GM18858 (cell line): ENCODE data around the gene ATP11C.
"Not testable (repeated sequence)": the region's sequence is repeated elsewhere in the genome, so short reads cannot be mapped to it uniquely, and the experiment has no call there.

Source experiments
- ATAC-seq: cut with Tn5 transposase; IDR thresholded peaks from one replicate; pipeline ENCODE4 v1.9.1; 2021; ENCODE audit not compliant: unreplicated experiment

The ATP11C gene

DNA sequence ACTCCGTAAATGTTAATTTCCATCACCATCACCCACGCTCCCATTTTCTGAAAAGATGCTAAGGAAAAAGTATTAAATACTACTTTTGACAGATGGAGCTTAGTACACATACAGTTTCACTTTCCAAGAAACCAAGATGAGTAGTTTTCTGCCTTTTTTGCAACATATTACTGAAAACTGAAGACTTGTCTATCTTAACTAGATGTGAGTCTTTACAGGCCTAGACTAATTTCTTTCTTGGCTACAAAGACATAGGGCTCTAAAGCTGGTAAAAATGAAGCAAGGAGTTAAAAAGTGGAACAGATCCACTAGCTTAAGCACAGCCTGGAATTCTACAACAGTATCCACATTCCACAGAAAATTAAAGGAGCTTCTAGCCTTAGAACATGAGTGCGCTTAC lies 68.2 kb downstream of the ATP11C start:
- ATAC-seq: no peak

DNA sequence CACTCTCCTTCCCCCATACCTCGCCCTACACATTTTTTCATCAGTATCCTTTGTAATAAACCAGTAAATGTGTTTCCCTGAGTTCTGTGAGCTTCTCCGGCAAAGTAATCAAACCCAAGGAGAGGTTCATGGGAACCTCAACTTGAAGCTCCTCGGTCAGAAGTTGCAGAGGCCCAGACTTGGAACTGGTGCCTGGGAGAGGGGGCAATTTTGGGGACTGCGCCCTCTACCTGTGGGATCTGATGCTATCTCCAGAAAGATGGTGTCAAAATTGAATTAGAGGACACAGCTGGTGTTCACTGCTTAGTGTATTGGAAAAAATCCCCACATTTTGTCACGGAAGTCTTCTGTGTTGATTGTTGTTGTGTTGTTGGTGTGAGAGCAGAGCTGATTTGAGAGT lies 70.6 kb downstream of the ATP11C start:
- ATAC-seq: no peak

- not testable (repeated sequence) for ATAC-seq
Measured at GRCh38 chrX:139856826-139857225, 76.0 kb downstream of the ATP11C start.

- ATAC-seq: no peak
Measured at GRCh38 chrX:139851730-139852129, 81.1 kb downstream of the ATP11C start.

DNA sequence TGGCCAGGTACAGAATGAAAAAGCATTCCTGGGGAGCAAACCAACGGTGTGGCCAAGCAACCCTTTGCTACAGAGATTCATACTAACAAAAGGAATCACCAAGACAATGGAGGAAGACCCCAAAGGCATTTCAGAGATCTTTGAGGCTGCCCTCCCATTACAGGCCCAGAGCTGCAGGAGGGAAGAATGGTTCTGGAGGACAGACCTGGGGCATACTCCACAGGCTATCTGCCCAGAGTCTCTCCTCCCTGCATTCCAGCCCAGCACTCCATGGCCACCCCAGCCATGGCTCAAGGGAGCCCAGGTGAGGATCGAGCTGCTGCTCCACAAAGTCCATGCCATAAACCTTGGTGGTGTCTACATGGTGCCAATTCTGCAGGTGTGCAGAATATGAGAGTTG lies 81.9 kb downstream of the ATP11C start:
- ATAC-seq: no peak

DNA sequence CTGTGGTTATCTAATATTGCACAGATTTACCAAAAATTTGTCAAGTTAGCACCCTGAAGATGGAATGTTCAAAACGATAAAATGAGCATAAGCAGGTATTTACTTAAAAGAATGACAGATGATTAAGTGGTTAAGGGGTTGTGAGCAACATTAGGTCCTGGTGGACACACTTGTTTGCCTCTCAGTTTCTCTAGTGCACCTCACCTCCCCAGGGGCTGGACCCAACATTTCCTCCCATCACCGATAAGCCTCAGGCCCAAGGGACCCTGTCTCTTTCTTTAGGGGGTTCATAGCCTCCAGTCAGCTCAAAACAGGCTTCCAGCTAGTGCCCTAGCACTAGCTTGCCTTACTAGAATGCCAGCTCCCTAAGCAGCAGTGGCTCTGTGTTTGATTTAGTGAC lies 88.0 kb downstream of the ATP11C start:
- ATAC-seq: peak; percentile 49

DNA sequence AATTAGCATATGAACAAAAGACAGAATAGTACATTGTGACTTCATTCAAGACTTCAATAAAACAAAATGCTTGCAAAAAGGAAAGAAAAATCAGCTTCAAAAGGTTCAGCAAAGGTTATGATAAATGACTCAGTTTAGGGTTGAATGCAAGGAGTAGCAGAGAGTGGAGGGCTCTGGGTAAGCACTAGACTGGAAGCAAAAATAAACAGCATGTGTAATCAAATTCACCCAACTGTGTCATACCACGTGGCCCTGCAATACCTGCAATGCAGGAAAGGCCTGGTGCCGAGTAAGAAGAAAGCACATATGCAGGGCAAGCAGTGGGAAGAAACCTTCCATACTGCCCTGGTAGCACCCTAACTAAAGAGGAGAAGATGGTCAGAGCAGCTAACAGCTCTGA lies 88.7 kb downstream of the ATP11C start:
- ATAC-seq: peak; percentile 65

DNA sequence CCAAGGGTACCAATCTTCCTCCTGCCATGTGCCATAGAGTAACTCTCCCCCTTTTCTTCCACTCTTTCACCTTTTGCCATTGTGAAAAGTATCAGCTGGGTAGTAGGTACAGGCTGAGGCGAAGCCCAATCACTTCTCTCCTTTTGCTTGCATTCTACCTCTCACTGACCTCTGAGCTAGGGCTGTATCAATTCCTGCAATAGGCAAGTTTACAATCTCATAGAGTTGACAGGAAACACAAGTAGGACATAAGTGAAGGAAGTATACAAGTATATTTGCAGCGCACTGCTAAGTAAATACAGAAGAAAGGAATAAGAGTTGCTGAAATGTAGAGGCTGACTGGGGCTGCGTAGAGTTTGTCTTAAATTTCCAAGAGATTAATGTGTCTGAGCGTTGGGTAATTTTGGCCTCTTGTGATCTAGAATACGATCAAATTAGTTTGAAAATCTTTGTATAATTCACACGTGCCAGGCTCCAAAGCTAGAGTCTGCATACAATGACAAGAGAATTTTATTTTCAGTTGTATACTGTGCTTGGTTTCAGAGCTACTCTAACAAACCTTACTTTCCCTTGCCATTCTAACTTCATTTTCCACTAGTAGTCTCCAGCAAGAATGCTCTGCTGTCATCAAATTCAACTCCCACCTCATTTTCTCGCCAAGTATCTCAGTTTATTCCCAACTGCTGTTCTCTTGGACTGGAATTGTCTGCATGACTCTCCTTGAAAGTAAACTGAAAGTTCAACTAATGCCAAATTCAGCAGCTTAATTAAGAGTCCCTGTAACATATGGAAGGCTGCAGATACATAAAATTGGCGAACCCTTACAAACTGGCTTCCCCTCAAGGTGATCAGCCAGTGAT lies 90.3 kb downstream of the ATP11C start:
- ATAC-seq: no peak

- not testable (repeated sequence) for ATAC-seq
Measured at GRCh38 chrX:139836335-139836734, 96.5 kb downstream of the ATP11C start.

DNA sequence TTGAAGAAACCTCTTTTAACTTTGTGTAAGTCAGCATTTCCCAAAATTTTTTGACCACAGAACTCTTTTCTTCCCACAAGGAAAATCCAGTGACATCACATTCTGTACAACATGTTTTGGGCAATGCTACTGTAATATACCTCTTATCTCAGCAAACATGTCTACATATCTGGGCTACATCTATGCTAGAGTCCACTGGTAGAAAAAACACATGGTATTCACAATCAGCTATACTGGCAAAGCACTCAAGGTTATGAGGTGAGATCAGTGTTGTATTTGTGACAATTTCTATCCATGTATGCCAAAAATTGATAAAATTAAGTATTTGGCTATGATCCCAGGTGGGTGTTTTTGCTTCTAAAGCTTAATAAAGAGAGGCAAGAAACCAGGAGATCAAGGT lies 98.0 kb downstream of the ATP11C start:
- no peak for ATAC-seq

DNA sequence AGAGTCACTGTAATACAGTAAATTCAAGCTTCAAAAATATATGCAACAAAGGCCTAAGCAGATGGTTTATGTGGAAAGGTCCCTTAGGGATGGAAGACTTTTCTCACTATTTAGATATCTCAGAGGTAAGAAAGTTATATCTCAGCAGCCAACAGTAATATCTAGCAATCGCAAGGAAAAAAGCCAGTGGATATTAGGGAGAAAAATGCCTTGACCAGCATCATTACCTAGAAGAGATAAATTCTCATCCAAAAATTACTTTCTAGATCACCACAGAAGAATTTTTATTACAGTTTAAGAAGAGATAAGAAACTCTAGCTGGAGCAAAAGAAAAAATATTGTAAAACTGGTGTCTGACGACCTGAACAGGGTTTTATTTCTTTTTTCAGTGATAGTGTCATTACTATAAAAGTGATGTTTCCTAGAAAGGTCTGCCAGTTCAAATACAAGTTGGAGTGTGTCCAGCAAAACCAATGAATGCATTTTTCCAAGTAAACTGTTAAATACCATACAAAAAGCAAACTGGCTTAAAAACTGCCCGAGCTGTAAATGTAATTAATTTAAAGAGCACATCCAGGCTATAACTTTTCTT lies 100.0 kb downstream of the ATP11C start:
- ATAC-seq: no peak

DNA sequence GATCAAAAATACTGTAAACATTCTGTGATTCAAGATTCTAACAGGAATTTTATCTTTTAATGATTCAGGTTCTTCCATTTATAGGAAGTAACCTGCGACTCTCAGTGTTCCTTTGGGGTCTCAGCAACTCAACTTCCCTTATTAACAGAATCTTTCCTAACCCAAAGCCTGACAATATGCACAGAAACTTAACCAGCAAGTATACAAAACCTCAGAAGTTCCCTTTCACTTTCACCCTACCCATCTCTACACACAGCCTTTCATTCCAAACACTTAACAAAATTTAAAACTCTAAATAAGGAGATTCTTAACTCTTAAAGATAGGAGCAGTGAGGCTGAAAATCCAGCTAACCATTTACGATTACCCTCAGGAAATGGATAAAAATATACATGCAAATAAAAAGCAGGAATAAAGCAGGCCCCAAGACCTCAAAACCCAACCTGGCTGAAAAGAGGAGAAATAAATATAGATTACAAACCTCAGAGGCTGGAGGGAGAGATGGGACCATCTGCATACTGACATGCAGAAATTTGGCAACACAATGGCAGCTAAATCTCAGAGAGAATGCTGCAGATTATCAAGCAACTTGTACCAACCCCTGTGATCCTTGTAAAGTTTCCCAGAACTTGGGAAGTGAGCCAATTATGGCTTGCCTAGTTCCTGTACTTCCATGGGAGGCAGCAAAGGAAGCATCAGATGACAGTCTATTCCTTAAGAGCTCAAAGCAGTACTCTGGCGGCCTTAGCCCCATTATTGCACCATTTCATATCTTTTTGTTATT lies 101.0 kb downstream of the ATP11C start:
- peak; percentile 84 for ATAC-seq

GRCh38 chrX:139831017-139831416 lies 101.8 kb downstream of the ATP11C start:
- no peak for ATAC-seq

GRCh38 chrX:139828830-139829229 lies 104.0 kb downstream of the ATP11C start:
- ATAC-seq: no peak

- ATAC-seq: no peak
Measured at GRCh38 chrX:139828033-139828432, 104.8 kb downstream of the ATP11C start.

DNA sequence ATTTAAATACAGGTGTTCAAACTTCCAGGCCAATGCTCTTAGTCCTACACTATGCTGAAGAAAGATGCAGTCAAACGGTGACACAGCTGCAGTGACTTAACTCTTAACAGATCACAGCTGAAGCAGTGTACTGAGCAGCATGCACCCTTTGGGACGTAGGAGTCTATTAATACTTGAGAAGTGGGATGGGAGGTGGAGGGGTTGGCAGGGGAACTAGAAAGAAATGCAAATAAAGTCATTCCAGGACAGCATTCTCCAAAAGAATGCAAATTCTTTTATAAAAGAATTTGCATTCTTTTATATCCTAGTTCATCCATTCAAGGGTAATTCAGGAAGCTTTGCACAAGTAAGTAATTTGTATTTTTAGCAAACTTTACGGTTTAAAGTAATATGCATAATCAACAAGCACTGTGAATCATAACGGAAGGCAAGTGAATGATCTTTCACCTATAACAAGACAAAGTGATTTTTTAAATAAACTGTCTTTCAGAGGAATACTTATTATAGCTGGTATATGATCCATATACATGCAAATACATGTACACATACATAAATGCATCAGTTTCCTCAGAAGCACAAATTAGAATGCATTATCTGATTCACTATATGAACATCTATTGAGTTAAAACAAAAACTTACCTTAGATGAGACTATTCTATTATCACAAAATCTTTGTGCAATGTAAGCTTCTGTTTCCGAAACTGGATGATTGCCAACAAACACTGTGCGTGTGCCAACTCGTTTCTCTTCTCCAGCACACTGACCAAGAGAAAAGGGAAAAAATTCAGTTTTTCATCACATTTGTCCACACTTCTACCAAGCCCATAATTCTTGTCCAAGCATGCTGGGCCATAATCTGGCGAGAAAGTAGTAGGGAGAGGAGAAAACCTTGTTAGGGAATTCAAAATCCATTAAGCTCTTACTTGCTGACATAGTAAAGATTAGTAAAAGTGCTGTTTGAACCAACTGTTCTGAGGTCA lies 106.5 kb downstream of the ATP11C start:
- no peak for ATAC-seq

DNA sequence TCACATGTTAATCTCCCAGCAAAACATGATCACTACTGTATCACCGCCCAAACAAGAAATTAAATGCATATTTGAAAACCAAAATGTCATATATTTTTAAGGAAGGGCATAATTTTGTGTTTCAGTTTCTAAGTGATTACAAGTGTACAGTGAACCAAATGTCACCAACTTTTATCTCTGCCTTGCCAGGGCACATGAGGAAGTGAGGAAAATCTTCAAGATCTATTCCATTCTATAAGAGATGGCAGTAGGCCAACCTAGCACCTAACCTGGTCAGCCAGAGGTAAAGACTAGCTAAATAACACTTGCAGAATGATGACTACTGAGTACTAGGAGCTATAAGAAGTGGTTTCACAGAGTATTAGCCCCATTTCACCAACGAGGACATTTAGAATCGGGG lies 107.2 kb downstream of the ATP11C start:
- ATAC-seq: no peak

- ATAC-seq: no peak
Measured at GRCh38 chrX:139823806-139824205, 109.0 kb downstream of the ATP11C start.

DNA sequence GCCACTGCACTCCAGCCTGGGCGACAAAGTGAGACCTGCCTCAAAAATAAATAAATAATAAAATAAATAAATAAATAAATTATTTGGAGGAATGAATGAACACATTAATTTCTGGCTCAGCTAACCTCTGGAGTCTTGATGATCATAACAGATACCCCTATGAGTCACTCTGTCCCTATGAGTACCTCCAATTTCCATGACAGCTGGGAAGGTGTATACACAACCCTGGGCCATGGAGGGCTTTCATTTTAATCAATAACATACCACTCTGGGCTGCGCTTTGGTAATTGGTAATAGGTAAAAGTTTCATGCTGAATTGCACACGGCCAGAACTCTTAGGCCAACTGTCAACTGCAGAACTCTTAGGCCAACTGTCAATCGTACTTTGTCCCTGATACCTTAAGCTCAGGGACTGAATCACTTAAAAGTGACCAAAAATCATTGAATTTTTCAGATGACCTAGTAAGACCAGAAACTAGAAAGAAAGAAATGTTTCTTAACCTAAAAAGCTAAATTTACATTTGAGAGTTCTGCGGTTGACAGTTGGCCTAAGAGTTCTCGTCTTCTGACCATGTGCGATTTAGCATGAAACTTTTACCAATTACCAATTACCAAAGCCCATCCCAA lies 112.4 kb downstream of the ATP11C start:
- no peak for ATAC-seq

- no peak for ATAC-seq
Measured at GRCh38 chrX:139816204-139816603, 116.6 kb downstream of the ATP11C start.
